ENCODE measurements around the gene SGK1. TPM values are rescaled to one million over a fixed set of nuclear protein-coding genes. Genes with fewer than 3 reads are reported as not detected.

The SGK1 gene
- total RNA-seq, 4 donors from 2014 or later: 15.1 to 38.2 (median 25.5) TPM

GRCh38 chr6:134169871-134170486, 147.9 kb downstream of the SGK1 start:
- H3K9me3 ChIP-seq: no peaks in the 10 kb centered on the region
- H3K27me3 ChIP-seq: no peaks in the 10 kb centered on the region
- TF ChIP-seq, protein P1, sequence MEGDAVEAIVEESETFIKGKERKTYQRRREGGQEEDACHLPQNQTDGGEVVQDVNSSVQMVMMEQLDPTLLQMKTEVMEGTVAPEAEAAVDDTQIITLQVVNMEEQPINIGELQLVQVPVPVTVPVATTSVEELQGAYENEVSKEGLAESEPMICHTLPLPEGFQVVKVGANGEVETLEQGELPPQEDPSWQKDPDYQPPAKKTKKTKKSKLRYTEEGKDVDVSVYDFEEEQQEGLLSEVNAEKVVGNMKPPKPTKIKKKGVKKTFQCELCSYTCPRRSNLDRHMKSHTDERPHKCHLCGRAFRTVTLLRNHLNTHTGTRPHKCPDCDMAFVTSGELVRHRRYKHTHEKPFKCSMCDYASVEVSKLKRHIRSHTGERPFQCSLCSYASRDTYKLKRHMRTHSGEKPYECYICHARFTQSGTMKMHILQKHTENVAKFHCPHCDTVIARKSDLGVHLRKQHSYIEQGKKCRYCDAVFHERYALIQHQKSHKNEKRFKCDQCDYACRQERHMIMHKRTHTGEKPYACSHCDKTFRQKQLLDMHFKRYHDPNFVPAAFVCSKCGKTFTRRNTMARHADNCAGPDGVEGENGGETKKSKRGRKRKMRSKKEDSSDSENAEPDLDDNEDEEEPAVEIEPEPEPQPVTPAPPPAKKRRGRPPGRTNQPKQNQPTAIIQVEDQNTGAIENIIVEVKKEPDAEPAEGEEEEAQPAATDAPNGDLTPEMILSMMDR (IDR thresholded peaks at IDR 0.05): no peak
- no peak for TF ChIP-seq EP300 (IDR thresholded peaks at IDR 0.05)
- TF ChIP-seq POLR2A (IDR thresholded peaks at IDR 0.05): no peak
- H3K36me3 ChIP-seq: peaks cover 0 to 61% of the 10 kb centered on the region in 2 donors
- H3K4me3 ChIP-seq: peak overlapping the region in 1 of 2 donors; percentile 83
- no peak for ATAC-seq
- WGBS, 2 donors (ENCODE audit: low coverage in 1 of 2): 63 to 74% methylated on average over 23 of the region's 23 CpGs
- H3K4me1 ChIP-seq: peaks cover 0 to 14% (median 0%) of the 10 kb centered on the region in 3 donors
- no peak overlapping the region for H3K27ac ChIP-seq

GRCh38 chr6:134168590-134169208, 149.2 kb downstream of the SGK1 start:
- no peak overlapping the region for H3K4me3 ChIP-seq
- no peak for ATAC-seq
- H3K4me1 ChIP-seq: peaks cover 0 to 8% (median 0%) of the 10 kb centered on the region in 3 donors
- 94% methylated on average over 5 to 8 of the region's 8 CpGs for WGBS, 2 donors (ENCODE audit: low coverage in 1 of 2)
- TF ChIP-seq, protein P1 (IDR thresholded peaks at IDR 0.05): no peak
- TF ChIP-seq POLR2AphosphoS5 (IDR thresholded peaks at IDR 0.05): no peak
- no peak for TF ChIP-seq EP300 (IDR thresholded peaks at IDR 0.05)
- no peak for TF ChIP-seq POLR2A (IDR thresholded peaks at IDR 0.05)
- H3K9me3 ChIP-seq: no peaks in the 10 kb centered on the region
- H3K27me3 ChIP-seq: no peaks in the 10 kb centered on the region
- peaks cover 0 to 61% of the 10 kb centered on the region in 2 donors for H3K36me3 ChIP-seq
- no peak overlapping the region for H3K27ac ChIP-seq

- Histone ChIP-seq H3K9me3 (no peaks in the 10 kb centered on the region), H3K27ac (no peak overlapping the region), H3K27me3 (no peaks in the 10 kb centered on the region), H3K4me1 (no peaks in the 10 kb centered on the region), H3K4me3 (no peak overlapping the region), H3K36me3 (peaks cover 0 to 41% of the 10 kb centered on the region in 2 donors)
- no peak for TF ChIP-seq POLR2AphosphoS5 (IDR thresholded peaks at IDR 0.05)
- no peak for TF ChIP-seq POLR2A (IDR thresholded peaks at IDR 0.05)
- no peak for TF ChIP-seq EP300 (IDR thresholded peaks at IDR 0.05)
- TF ChIP-seq, protein P1 (IDR thresholded peaks at IDR 0.05): no peak
- ATAC-seq: no peak
- 92 to 93% methylated on average over 4 to 7 of the region's 7 CpGs for WGBS, 2 donors (ENCODE audit: low coverage in 1 of 2)
Measured at GRCh38 chr6:134166511-134167261, 151.2 kb downstream of the SGK1 start.

GRCh38 chr6:134165561-134166201, 152.2 kb downstream of the SGK1 start:
- Histone ChIP-seq H3K4me1 (no peaks in the 10 kb centered on the region), H3K27me3 (no peaks in the 10 kb centered on the region), H3K4me3 (no peak overlapping the region), H3K36me3 (peaks cover 0 to 31% of the 10 kb centered on the region in 2 donors), H3K9me3 (no peaks in the 10 kb centered on the region), H3K27ac (no peak overlapping the region)
- WGBS, 2 donors (ENCODE audit: low coverage in 1 of 2): 81 to 86% methylated on average over 5 of the region's 5 CpGs
- TF ChIP-seq EP300 (IDR thresholded peaks at IDR 0.05): no peak
- ATAC-seq: no peak

GRCh38 chr6:134164300-134164699, 153.6 kb downstream of the SGK1 start:
- no peak for ATAC-seq
- Histone ChIP-seq H3K9me3 (no peaks in the 10 kb centered on the region), H3K4me3 (no peak overlapping the region), H3K36me3 (peaks cover 0 to 18% of the 10 kb centered on the region in 2 donors), H3K27ac (no peak overlapping the region), H3K4me1 (no peaks in the 10 kb centered on the region), H3K27me3 (no peaks in the 10 kb centered on the region)
- TF ChIP-seq, protein P1 (IDR thresholded peaks at IDR 0.05): no peak
- TF ChIP-seq POLR2AphosphoS5 (IDR thresholded peaks at IDR 0.05) (no peak), POLR2A (IDR thresholded peaks at IDR 0.05) (no peak), EP300 (IDR thresholded peaks at IDR 0.05) (no peak)
- WGBS, 2 donors (ENCODE audit: low coverage in 1 of 2): 75 to 95% methylated on average over 6 to 8 of the region's 8 CpGs
